Thymus (tissue), 14 donors: ENCODE data around the gene PRX. TPM values are rescaled to one million over a fixed set of nuclear protein-coding genes. Genes with fewer than 3 reads are reported as not detected.
"Not testable (repeated sequence)": the region's sequence is repeated elsewhere in the genome, so short reads cannot be mapped to it uniquely, and the experiment has no call there.

Source experiments
- DNase-seq, 9 donors: peaks; one replicate each; pipeline ENCODE4 v3.0.0-alpha.2; 2013; ENCODE audit warnings: low spot score in 9 of 9, low read depth in 6 of 9, missing footprints in 1 of 9
- H3K27ac ChIP-seq, 2 donors: one replicate each; pipeline ENCODE4 v1.5.1; 2013; ENCODE audit warnings: control low read depth in 1 of 2, low read depth in 1 of 2, low read length in 1 of 2, mild to moderate bottlenecking in 1 of 2, moderate library complexity in 1 of 2
- H3K27me3 ChIP-seq, 2 donors: one replicate each; pipeline ENCODE4 v1.5.1; 2013; ENCODE audit warnings: low read length in 1 of 2; ENCODE audit not compliant: control insufficient read depth in 2 of 2, insufficient read depth in 1 of 2
- H3K36me3 ChIP-seq, 2 donors: one replicate each; pipeline ENCODE4 v1.5.1; 2013; ENCODE audit warnings: low read length in 1 of 2, mild to moderate bottlenecking in 1 of 2, moderate library complexity in 1 of 2; ENCODE audit not compliant: control insufficient read depth in 2 of 2, insufficient read depth in 2 of 2
- H3K4me1 ChIP-seq, 2 donors: one replicate each; pipeline ENCODE4 v1.5.1; 2013; ENCODE audit warnings: low read length in 2 of 2; ENCODE audit not compliant: control insufficient read depth in 2 of 2, insufficient read depth in 2 of 2
- H3K4me3 ChIP-seq, 2 donors: one replicate each; pipeline ENCODE4 v1.5.1; 2013; ENCODE audit warnings: low read length in 2 of 2, control low read depth in 1 of 2, mild to moderate bottlenecking in 1 of 2
- H3K9me3 ChIP-seq, 2 donors: one replicate each; pipeline ENCODE4 v1.5.1; 2013; ENCODE audit warnings: low read length in 1 of 2, mild to moderate bottlenecking in 1 of 2; ENCODE audit not compliant: control insufficient read depth in 2 of 2, insufficient read depth in 1 of 2
- WGBS: extraction: QIAGEN DNeasy Blood & Tissue Kit; methylation state at CpG from one replicate; pipeline ENCODE4 v1.1.7; 2013; 5-methylcytosine and 5-hydroxymethylcytosine counted together
- long read RNA-seq, 10 donors: transcript quantifications; one replicate each; lab custom pipeline, GENCODE V29; 2026
- polyA plus RNA-seq: library from polyadenylated mRNA; stranded (reverse); fragments of 200-250 nt; gene quantifications from one replicate; pipeline ENCODE4 v1.2.3, GENCODE V29; 2013
- total RNA-seq: library from RNA; stranded (reverse); fragments of 120-200 nt; gene quantifications from one replicate; pipeline ENCODE4 v1.2.4, GENCODE V29; 2013
- donor health status: healthy.

Gene PRX, protein sequence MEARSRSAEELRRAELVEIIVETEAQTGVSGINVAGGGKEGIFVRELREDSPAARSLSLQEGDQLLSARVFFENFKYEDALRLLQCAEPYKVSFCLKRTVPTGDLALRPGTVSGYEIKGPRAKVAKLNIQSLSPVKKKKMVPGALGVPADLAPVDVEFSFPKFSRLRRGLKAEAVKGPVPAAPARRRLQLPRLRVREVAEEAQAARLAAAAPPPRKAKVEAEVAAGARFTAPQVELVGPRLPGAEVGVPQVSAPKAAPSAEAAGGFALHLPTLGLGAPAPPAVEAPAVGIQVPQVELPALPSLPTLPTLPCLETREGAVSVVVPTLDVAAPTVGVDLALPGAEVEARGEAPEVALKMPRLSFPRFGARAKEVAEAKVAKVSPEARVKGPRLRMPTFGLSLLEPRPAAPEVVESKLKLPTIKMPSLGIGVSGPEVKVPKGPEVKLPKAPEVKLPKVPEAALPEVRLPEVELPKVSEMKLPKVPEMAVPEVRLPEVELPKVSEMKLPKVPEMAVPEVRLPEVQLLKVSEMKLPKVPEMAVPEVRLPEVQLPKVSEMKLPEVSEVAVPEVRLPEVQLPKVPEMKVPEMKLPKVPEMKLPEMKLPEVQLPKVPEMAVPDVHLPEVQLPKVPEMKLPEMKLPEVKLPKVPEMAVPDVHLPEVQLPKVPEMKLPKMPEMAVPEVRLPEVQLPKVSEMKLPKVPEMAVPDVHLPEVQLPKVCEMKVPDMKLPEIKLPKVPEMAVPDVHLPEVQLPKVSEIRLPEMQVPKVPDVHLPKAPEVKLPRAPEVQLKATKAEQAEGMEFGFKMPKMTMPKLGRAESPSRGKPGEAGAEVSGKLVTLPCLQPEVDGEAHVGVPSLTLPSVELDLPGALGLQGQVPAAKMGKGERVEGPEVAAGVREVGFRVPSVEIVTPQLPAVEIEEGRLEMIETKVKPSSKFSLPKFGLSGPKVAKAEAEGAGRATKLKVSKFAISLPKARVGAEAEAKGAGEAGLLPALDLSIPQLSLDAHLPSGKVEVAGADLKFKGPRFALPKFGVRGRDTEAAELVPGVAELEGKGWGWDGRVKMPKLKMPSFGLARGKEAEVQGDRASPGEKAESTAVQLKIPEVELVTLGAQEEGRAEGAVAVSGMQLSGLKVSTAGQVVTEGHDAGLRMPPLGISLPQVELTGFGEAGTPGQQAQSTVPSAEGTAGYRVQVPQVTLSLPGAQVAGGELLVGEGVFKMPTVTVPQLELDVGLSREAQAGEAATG (N-terminal part only)
- total RNA-seq (1.0 TPM), polyA plus RNA-seq (1.7 TPM)
- long read RNA-seq, donor 1: 0 reads
- long read RNA-seq, donor 2: 0 reads
- long read RNA-seq, donor 3: 0 reads
- long read RNA-seq, donor 4: 0 reads
- long read RNA-seq, donor 5: 0 reads
- long read RNA-seq, donor 6: 0 reads
- long read RNA-seq, donor 7: 0 reads
- long read RNA-seq, donor 8: 0 reads
- long read RNA-seq, donor 9: 0 reads
- long read RNA-seq, donor 10: 0 reads

DNA sequence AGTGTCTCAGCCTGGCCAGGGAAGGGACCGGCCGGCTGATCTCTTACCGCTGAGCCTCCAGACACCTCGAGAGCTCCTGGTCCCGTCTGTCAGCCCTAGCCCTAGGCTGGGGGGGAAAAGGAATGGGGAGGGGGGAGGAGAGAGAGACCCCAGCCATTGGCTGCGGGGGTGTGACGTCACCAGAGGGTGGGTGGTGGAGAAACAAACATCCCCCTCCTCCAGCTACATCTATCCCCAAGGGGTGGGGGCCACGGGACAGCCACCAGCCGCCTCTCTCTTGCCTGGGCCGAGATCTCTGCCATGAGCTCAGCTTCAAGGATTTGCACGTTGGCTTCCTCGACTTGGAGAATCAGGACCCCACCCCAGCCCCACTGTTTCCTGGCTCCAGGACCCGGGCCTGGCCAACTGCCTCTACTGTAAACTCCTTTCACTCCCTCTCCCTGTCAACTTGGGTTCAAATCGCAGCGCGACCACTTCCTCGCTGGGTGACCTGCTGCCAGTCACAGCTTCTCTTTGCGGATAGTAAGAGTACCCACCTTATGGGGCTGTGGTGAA is at the start of gene PRX:
Gene PRX, minus strand, starts transcription at position 88 of the 555 bp plus-strand sequence. CDS start 5,446 bp downstream, outside the sequence.
- no peaks in the 10 kb centered on the region for H3K36me3 ChIP-seq
- H3K27me3 ChIP-seq: peaks cover 0 to 18% of the 10 kb centered on the region in 2 donors
- H3K27ac ChIP-seq: no peak within 1 kb of the TSS
- no peaks in the 10 kb centered on the region for H3K9me3 ChIP-seq
- WGBS: 53% methylated on average over 18 of the region's 18 CpGs
- no peak within 1 kb of the TSS for H3K4me3 ChIP-seq
- no peak for DNase-seq
- H3K4me1 ChIP-seq: peaks cover 0 to 9% of the 10 kb centered on the region in 2 donors

DNA sequence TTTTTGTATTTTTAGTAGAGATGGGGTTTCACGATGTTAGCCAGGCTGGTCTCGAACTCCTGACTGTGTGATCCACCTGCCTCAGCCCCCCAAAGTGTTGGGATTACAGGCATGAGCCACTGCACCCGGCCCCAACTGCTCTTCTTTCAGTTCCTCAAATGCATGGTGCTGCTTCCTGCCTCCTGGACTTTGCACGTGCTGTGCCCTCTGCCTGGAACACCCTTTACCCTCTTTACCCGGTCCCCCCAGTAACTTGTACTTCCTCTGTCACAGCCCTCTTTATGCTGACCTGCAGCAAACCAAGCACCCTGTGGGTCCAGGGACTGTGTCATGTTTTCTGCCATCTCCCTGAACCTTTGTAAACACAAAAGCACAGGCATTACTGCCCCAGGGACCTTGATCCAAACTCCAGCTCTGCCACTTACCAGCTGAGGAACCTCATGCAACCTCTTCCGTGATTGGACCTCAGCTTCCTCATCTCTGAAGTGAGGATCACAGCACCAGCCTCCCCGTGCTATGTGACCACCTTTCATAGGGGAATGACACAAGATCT is 48.6 kb upstream of the PRX start:
- Histone ChIP-seq H3K9me3 (peaks cover 0 to 7% of the 10 kb centered on the region in 2 donors), H3K27ac (no peak overlapping the region), H3K4me1 (peaks cover 4 to 21% of the 10 kb centered on the region in 2 donors), H3K36me3 (no peaks in the 10 kb centered on the region), H3K27me3 (peaks cover 6 to 26% of the 10 kb centered on the region in 2 donors), H3K4me3 (no peak overlapping the region)
- 60% methylated on average over 7 of the region's 7 CpGs for WGBS
- no peak for DNase-seq

DNA sequence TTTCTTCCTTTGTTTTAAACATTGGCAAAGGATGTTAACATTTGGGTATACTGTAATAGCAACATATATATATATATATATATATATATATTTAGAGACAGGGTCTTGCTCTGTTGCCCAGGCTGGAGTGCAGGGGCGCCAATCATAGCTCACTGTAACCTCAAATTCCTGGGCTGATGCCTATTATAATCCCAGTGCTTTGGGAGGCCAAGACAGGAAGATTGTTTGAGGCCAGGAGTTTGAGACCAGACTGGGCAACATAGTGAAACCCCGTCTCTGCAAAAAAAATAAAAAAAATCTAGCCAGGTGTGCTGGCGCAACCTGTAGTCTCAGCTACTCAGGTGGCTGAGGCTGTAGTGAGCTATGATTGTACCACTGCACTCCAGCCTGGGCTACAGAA is 47.0 kb upstream of the PRX start:
- Histone ChIP-seq H3K27me3 (peaks cover 0 to 11% of the 10 kb centered on the region in 2 donors), H3K9me3 (no peaks in the 10 kb centered on the region), H3K4me1 (peaks cover 2 to 8% of the 10 kb centered on the region in 2 donors), H3K36me3 (no peaks in the 10 kb centered on the region), H3K4me3 (no peak overlapping the region), H3K27ac (no peak overlapping the region)
- no peak for DNase-seq
- 99% methylated on average over 3 of the region's 3 CpGs for WGBS

DNA sequence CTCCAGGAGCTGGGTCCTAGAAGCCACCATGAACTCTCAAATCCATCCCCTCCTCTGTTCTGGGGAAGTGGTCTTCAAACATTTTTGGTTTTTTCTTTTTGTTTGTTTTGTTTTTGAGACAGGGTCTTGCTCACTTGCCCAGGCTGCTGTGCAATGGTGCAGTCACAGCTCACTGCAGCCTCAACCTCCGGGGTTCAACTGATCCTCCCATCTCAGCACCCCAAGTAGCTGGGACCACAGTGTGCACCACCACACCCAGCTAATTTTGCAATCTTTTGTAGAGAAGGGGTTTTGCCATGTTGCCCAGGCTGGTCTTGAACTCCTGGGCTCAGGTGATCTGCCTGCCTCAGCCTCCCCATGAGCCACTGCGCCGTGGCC is 45.4 kb upstream of the PRX start:
- Histone ChIP-seq H3K4me3 (no peak overlapping the region), H3K9me3 (no peaks in the 10 kb centered on the region), H3K27me3 (no peaks in the 10 kb centered on the region), H3K36me3 (no peaks in the 10 kb centered on the region), H3K27ac (no peak overlapping the region), H3K4me1 (peaks cover 0 to 2% of the 10 kb centered on the region in 2 donors)
- no peak for DNase-seq
- WGBS: 97% methylated on average over 3 of the region's 3 CpGs

DNA sequence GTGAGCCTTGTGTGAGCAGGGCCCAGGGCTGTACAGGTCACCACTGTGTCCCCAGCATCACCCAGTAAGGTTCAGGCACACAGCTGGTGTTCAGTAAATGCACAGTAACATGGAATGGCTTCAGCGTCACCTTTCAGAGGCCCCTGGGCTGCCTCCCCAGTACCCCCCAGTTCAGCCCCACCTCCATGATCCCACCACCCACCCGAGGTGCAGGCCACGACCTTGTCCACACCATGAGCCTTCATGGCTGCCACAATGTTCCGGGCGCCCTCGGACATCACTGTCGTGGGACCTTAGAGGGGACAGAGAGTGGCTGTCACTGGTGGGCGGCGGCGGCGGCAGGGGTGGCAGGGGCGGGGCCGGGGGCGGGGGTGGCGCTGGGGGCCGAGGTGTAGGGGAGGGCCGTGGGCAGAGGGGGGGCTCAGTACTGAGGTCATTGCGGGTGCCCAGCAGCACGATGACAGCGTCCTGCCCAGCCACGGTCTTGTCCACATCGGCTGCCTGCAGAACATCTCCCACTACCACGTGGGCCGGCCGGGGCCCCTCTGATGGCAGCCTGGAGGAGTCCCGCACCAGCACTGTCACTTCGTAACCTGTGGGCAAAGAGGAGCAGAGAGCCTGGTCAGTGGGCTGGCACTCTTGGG is 44.9 kb upstream of the PRX start:
- H3K36me3 ChIP-seq: no peaks in the 10 kb centered on the region
- peaks cover 0 to 2% of the 10 kb centered on the region in 2 donors for H3K4me1 ChIP-seq
- no peak overlapping the region for H3K4me3 ChIP-seq
- H3K9me3 ChIP-seq: no peaks in the 10 kb centered on the region
- WGBS: 95% methylated on average over 27 of the region's 27 CpGs
- no peaks in the 10 kb centered on the region for H3K27me3 ChIP-seq
- no peak overlapping the region for H3K27ac ChIP-seq
- DNase-seq: no peak

DNA sequence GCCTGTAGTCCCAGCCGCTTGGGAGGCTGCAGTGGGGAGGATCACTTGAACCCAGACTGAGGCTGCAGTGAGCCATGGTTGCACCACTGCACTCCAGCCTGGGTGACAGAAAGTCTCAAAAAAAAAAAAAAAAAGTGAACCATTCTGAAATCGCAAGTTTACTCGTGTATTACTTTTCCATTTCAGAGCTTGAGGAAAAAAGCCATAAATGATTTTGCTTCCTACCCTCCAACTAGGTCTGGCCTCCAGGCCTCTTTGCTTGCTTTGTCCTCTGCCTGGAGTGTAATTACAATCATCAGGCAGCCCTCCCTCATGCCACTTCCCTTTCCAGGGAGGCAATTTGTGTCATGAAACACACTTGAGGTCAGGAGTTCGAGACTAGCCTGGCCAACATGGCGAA is 43.9 kb upstream of the PRX start:
- peaks cover 0 to 2% of the 10 kb centered on the region in 2 donors for H3K4me1 ChIP-seq
- H3K27me3 ChIP-seq: no peaks in the 10 kb centered on the region
- no peak for DNase-seq
- H3K4me3 ChIP-seq: no peak overlapping the region
- no peak overlapping the region for H3K27ac ChIP-seq
- no peaks in the 10 kb centered on the region for H3K36me3 ChIP-seq
- H3K9me3 ChIP-seq: no peaks in the 10 kb centered on the region
- WGBS: 98% methylated on average over 5 of the region's 5 CpGs

DNA sequence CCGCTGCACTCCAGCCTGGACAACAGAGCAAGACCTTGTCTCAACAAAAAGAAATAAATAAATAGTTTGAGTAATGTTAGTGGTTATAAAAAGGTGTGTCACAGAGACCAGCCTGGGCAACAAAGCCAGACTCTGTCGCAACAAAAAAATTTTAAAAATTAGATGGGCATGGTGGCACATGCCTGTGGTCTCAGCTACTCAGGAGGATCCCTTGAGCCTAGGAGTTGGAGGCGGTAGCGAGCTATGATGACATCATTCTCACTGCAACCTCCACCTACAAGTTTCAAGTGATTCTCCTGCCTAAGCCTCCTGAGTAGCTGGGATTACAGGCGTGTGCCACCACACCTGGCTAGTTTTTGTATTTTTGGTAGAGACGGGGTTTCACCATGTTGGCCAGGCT is 40.8 kb upstream of the PRX start:
- H3K4me1 ChIP-seq, H3K36me3 ChIP-seq, H3K27ac ChIP-seq, DNase-seq, H3K4me3 ChIP-seq, H3K27me3 ChIP-seq, H3K9me3 ChIP-seq: not testable (repeated sequence)
- WGBS: 99% methylated on average over 6 of the region's 6 CpGs
